ENCODE data around the gene BNC2.

GRCh38 chr9:16418721-16419120, 451.7 kb downstream of the BNC2 start:
- TF ChIP-seq, protein P1, sequence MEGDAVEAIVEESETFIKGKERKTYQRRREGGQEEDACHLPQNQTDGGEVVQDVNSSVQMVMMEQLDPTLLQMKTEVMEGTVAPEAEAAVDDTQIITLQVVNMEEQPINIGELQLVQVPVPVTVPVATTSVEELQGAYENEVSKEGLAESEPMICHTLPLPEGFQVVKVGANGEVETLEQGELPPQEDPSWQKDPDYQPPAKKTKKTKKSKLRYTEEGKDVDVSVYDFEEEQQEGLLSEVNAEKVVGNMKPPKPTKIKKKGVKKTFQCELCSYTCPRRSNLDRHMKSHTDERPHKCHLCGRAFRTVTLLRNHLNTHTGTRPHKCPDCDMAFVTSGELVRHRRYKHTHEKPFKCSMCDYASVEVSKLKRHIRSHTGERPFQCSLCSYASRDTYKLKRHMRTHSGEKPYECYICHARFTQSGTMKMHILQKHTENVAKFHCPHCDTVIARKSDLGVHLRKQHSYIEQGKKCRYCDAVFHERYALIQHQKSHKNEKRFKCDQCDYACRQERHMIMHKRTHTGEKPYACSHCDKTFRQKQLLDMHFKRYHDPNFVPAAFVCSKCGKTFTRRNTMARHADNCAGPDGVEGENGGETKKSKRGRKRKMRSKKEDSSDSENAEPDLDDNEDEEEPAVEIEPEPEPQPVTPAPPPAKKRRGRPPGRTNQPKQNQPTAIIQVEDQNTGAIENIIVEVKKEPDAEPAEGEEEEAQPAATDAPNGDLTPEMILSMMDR (IDR thresholded peaks at IDR 0.05; ENCODE audit: insufficient read depth, low read depth, low read length), result no peak
- TF ChIP-seq EZH2 (IDR thresholded peaks at IDR 0.05; ENCODE audit: insufficient read depth, low read length), result no peak

Measured in astrocyte (in vitro differentiated cells and primary cell).